Fibroblast of skin of abdomen (primary cell): ENCODE data around the gene NAV2. TPM values are rescaled to one million over a fixed set of nuclear protein-coding genes. Genes with fewer than 3 reads are reported as not detected.
A peak's percentile ranks its signal among the peaks of the same experiment; 100 is the strongest.

Source experiments
- DNase-seq: peaks from one replicate; pipeline ENCODE4 v3.0.0-alpha.2; 2013
- polyA plus RNA-seq, 2 experiments: library from polyadenylated mRNA; unstranded; fragments of 120-200 nt; gene quantifications; one replicate each; pipeline ENCODE4 v1.2.1, GENCODE V29; 2013; ENCODE audit not compliant: insufficient read length in 2 of 2

Gene NAV2
- 19.9 TPM for polyA plus RNA-seq (2013, experiment 1 of 2; ENCODE audit: insufficient read length)
- 18.2 TPM for polyA plus RNA-seq (2013, experiment 2 of 2; ENCODE audit: insufficient read length)

- peak; percentile 94 for DNase-seq
These were observed at the start of gene NAV2 for GRCh38 chr11:19712281-19713195. Gene NAV2 (plus strand): TSS chr11:19712837. CDS start chr11:19713696, 859 bp downstream.

GRCh38 chr11:19663206-19663605, 49.4 kb upstream of the NAV2 start:
- DNase-seq = no peak

- peak; percentile 52 for DNase-seq
These were observed 47.6 kb upstream of the NAV2 start for GRCh38 chr11:19664886-19665548.

- DNase-seq = no peak
These were observed 45.7 kb upstream of the NAV2 start for GRCh38 chr11:19666951-19667350.

GRCh38 chr11:19669511-19669910, 43.1 kb upstream of the NAV2 start:
- no peak for DNase-seq

GRCh38 chr11:19670030-19670791, 42.4 kb upstream of the NAV2 start:
- DNase-seq = peak; percentile 39

GRCh38 chr11:19672586-19673206, 39.9 kb upstream of the NAV2 start:
- no peak for DNase-seq

GRCh38 chr11:19673924-19674729, 38.5 kb upstream of the NAV2 start:
- DNase-seq = peak; percentile 45

GRCh38 chr11:19674836-19675235, 37.8 kb upstream of the NAV2 start:
- no peak for DNase-seq

GRCh38 chr11:19675397-19675796, 37.2 kb upstream of the NAV2 start:
- no peak for DNase-seq

- no peak for DNase-seq
These were observed 35.9 kb upstream of the NAV2 start for GRCh38 chr11:19676475-19677380.

- no peak for DNase-seq
These were observed 35.1 kb upstream of the NAV2 start for GRCh38 chr11:19677381-19678080.

GRCh38 chr11:19679952-19680828, 32.4 kb upstream of the NAV2 start:
- DNase-seq = peak; percentile 99

- DNase-seq = no peak
These were observed 31.7 kb upstream of the NAV2 start for GRCh38 chr11:19680829-19681368.

GRCh38 chr11:19683141-19683805, 29.4 kb upstream of the NAV2 start:
- no peak for DNase-seq

- no peak for DNase-seq
These were observed 28.7 kb upstream of the NAV2 start for GRCh38 chr11:19683862-19684491.

- no peak for DNase-seq
These were observed 26.4 kb upstream of the NAV2 start for GRCh38 chr11:19686234-19686633.
